GM19099 (cell line): ENCODE measurements around the gene PPP1R9A.

Source experiments
- POLR2A ChIP-seq: IDR thresholded peaks from 3 replicates; pipeline ENCODE4 v1.6.1; 2011; ENCODE audit warnings: low read depth; ENCODE audit not compliant: insufficient read length; ENCODE audit errors: extremely low read depth

Gene PPP1R9A

GRCh38 chr7:95330204-95330960, 423.0 kb downstream of the PPP1R9A start:
- TF ChIP-seq POLR2A = no peak

- TF ChIP-seq POLR2A = no peak
These were observed 423.6 kb downstream of the PPP1R9A start for GRCh38 chr7:95330961-95331337.

- TF ChIP-seq POLR2A = no peak
These were observed 427.1 kb downstream of the PPP1R9A start for GRCh38 chr7:95334447-95334846.

- TF ChIP-seq POLR2A = no peak
These were observed 427.7 kb downstream of the PPP1R9A start for GRCh38 chr7:95335093-95335492.

- no peak for TF ChIP-seq POLR2A
These were observed 431.4 kb downstream of the PPP1R9A start for GRCh38 chr7:95338832-95339231.

- TF ChIP-seq POLR2A = no peak
These were observed 433.1 kb downstream of the PPP1R9A start for GRCh38 chr7:95340491-95340890.

GRCh38 chr7:95342029-95342428, 434.6 kb downstream of the PPP1R9A start:
- no peak for TF ChIP-seq POLR2A

- TF ChIP-seq POLR2A = no peak
These were observed 435.4 kb downstream of the PPP1R9A start for GRCh38 chr7:95342642-95343307.
